Astrocyte of the spinal cord (primary cell): Measurements from ENCODE around the gene CGB3.

Source experiments
- DNase-seq: peaks from one replicate; pipeline ENCODE4 v3.0.0; 2011; ENCODE audit warnings: low read depth, low spot score
- H3K4me3 ChIP-seq: 2 replicates; pipeline ENCODE4 v1.5.1; 2011; ENCODE audit warnings: low read depth, mild to moderate bottlenecking, low read length, moderate library complexity
- CTCF ChIP-seq: IDR thresholded peaks from 2 replicates; pipeline ENCODE4 v1.5.1; 2012; ENCODE audit warnings: low read depth, mild to moderate bottlenecking, low read length, inconsistent platforms
- in situ Hi-C: cut with HindIII; loops from 2 replicates; pipeline ENCODE4 v1.10.0; 2017; ENCODE audit warnings: low sequenced_read_pairs

Gene CGB3

GRCh38 chr19:48988286-48988685, 35.8 kb downstream of the CGB3 start:
- no peak overlapping the region for H3K4me3 ChIP-seq
- DNase-seq = no peak
- no peak for TF ChIP-seq CTCF
- in situ Hi-C loops = no loop called here

- in situ Hi-C loops = no loop called here
- DNase-seq = no peak
- H3K4me3 ChIP-seq = no peak overlapping the region
- no peak for TF ChIP-seq CTCF
Measured at GRCh38 chr19:48987323-48987722, 36.8 kb downstream of the CGB3 start.

GRCh38 chr19:48986211-48986610, 37.9 kb downstream of the CGB3 start:
- TF ChIP-seq CTCF = no peak

GRCh38 chr19:48985711-48986110, 38.4 kb downstream of the CGB3 start:
- no peak overlapping the region for H3K4me3 ChIP-seq
- in situ Hi-C loops = no loop called here
- DNase-seq = no peak
- TF ChIP-seq CTCF = no peak

More at GRCh38 chr19:48986211-48986610, 37.9 kb downstream of the CGB3 start:
- DNase-seq = no peak
- no peak overlapping the region for H3K4me3 ChIP-seq
- in situ Hi-C loops = no loop called here

GRCh38 chr19:48982280-48982679, 41.9 kb downstream of the CGB3 start:
- no peak overlapping the region for H3K4me3 ChIP-seq
- no peak for DNase-seq
- in situ Hi-C loops = no loop called here
- no peak for TF ChIP-seq CTCF

GRCh38 chr19:48977061-48977460, 47.1 kb downstream of the CGB3 start:
- no peak for DNase-seq
- in situ Hi-C loops = no loop called here
- TF ChIP-seq CTCF = no peak
- no peak overlapping the region for H3K4me3 ChIP-seq
